Measurements from ENCODE around the gene CLEC1A. TPM values are rescaled to one million over a fixed set of nuclear protein-coding genes. Genes with fewer than 3 reads are reported as not detected.

Gene CLEC1A
- total and polyA plus RNA-seq, 3 donors from 2014 or later: 2.7 to 3.2 (median 2.9) TPM

- H3K4me1 ChIP-seq: no peaks in the 10 kb centered on the region
- no peaks in the 10 kb centered on the region for H3K36me3 ChIP-seq (ENCODE audit: low read depth, missing control alignments)
- no peak within 1 kb of the TSS for H3K27ac ChIP-seq
- H3K9me3 ChIP-seq: no peaks in the 10 kb centered on the region
- intact Hi-C loops (cut with DNase I; ENCODE audit: low total_unique reads): loop anchor here (10.0 kb wide), 1 partner anchor 95 kb away; the partner anchor contains the start of gene CLEC9A
- DNase-seq: no peak
- no peak for TF ChIP-seq CTCF (IDR thresholded peaks at IDR 0.05)
- TF ChIP-seq POLR2A (IDR thresholded peaks at IDR 0.05): no peak
- H3K4me3 ChIP-seq: no peak within 1 kb of the TSS
- 83 to 90% methylated on average over 1 of the region's 1 CpG for WGBS, 2 donors
- H3K27me3 ChIP-seq: no peaks in the 10 kb centered on the region
Observed at GRCh38 chr12:10130042-10130441, 31.3 kb upstream of the CLEC1A start, which contains the start of gene CLEC7A. Gene CLEC7A (minus strand): TSS chr12:10130199. CDS start chr12:10130082, 117 bp downstream.

DNA sequence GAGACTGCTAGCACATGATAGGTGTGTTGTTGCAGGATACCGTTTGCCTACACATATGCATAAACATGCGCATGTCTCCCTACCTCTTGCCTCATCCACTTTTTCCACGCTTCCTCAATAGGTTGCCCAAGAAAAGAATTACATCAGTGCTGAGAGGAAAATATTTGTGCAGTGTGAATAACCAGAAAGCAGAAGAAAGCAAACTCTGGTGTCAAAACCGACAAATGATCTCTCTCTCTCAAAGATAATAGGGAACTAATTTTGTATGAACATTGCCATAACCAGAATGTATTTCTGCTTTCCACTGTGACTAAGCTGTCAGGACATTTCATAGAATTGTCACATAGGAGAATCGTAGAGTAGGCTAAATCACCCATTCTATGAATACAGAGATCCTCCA, 29.9 kb upstream of the CLEC1A start:
- no peaks in the 10 kb centered on the region for H3K27me3 ChIP-seq
- H3K9me3 ChIP-seq: no peaks in the 10 kb centered on the region
- no peak overlapping the region for H3K4me3 ChIP-seq
- intact Hi-C loops (cut with DNase I; ENCODE audit: low total_unique reads): no loop called here
- no peak overlapping the region for H3K27ac ChIP-seq
- H3K4me1 ChIP-seq: no peaks in the 10 kb centered on the region
- no peaks in the 10 kb centered on the region for H3K36me3 ChIP-seq (ENCODE audit: low read depth, missing control alignments)
- 77 to 83% methylated on average over 5 of the region's 5 CpGs for WGBS, 2 donors
- TF ChIP-seq POLR2A (IDR thresholded peaks at IDR 0.05) (no peak), CTCF (IDR thresholded peaks at IDR 0.05) (no peak)
- no peak for DNase-seq

GRCh38 chr12:10126413-10126812, 27.6 kb upstream of the CLEC1A start:
- H3K36me3 ChIP-seq (ENCODE audit: low read depth, missing control alignments): no peaks in the 10 kb centered on the region
- H3K4me1 ChIP-seq: no peaks in the 10 kb centered on the region
- WGBS, 2 donors: 83 to 84% methylated on average over 1 of the region's 1 CpG
- intact Hi-C loops (cut with DNase I; ENCODE audit: low total_unique reads): no loop called here
- no peaks in the 10 kb centered on the region for H3K27me3 ChIP-seq
- DNase-seq: no peak
- no peak overlapping the region for H3K27ac ChIP-seq
- no peak overlapping the region for H3K4me3 ChIP-seq
- H3K9me3 ChIP-seq: no peaks in the 10 kb centered on the region
- TF ChIP-seq POLR2A (IDR thresholded peaks at IDR 0.05) (no peak), CTCF (IDR thresholded peaks at IDR 0.05) (no peak)

- Histone ChIP-seq H3K27me3 (no peaks in the 10 kb centered on the region), H3K36me3 (ENCODE audit: low read depth, missing control alignments) (no peaks in the 10 kb centered on the region), H3K4me3 (no peak overlapping the region), H3K9me3 (no peaks in the 10 kb centered on the region), H3K27ac (no peak overlapping the region), H3K4me1 (no peaks in the 10 kb centered on the region)
- no peak for DNase-seq
- TF ChIP-seq CTCF (IDR thresholded peaks at IDR 0.05) (no peak), POLR2A (IDR thresholded peaks at IDR 0.05) (no peak)
- 91 to 95% methylated on average over 4 of the region's 4 CpGs for WGBS, 2 donors
- intact Hi-C loops (cut with DNase I; ENCODE audit: low total_unique reads): no loop called here
Observed at GRCh38 chr12:10122689-10123088, 23.9 kb upstream of the CLEC1A start.

- no peak for DNase-seq
- Histone ChIP-seq H3K4me3 (no peak overlapping the region), H3K27ac (no peak overlapping the region), H3K36me3 (ENCODE audit: low read depth, missing control alignments) (no peaks in the 10 kb centered on the region), H3K27me3 (no peaks in the 10 kb centered on the region), H3K9me3 (no peaks in the 10 kb centered on the region), H3K4me1 (no peaks in the 10 kb centered on the region)
- intact Hi-C loops (cut with DNase I; ENCODE audit: low total_unique reads): no loop called here
- TF ChIP-seq CTCF (IDR thresholded peaks at IDR 0.05): no peak
- TF ChIP-seq POLR2A (IDR thresholded peaks at IDR 0.05): no peak
- WGBS, 2 donors: 73 to 77% methylated on average over 7 of the region's 7 CpGs
Observed at GRCh38 chr12:10121278-10121677, 22.5 kb upstream of the CLEC1A start.
